GM20000 (cell line): ENCODE measurements around the gene MS4A14.
"Not testable (repeated sequence)": the region's sequence is repeated elsewhere in the genome, so short reads cannot be mapped to it uniquely, and the experiment has no call there.

Experiments
- DNase-seq: peaks from one replicate; pipeline ENCODE4 v3.0.0; 2012; ENCODE audit warnings: low spot score
- TF ChIP-seq, protein P1 (sequence below): IDR thresholded peaks from 2 replicates; pipeline ENCODE4 v1.5.1; 2012; ENCODE audit warnings: mild to moderate bottlenecking, control low read depth; ENCODE audit errors: extremely low read depth, missing control alignments

Gene MS4A14

DNA sequence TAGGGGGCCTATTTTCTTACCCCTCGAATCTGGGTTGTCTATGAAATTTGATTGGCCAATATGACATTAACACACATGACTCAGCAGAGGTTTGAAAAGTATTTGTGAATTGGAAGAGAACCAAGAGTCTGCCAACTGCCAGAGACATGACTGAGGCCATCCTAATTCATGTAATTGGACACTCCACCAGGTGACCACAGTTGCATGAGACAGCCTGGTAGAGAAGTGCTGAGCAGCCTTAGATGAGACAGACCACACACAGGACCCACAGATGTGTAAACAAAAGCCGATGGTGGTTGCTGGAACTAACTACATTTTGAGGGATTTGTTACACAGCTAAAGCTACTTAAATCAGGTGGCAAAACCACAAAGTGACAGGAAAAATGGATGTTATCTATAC is 32.3 kb downstream of the MS4A14 start:
- TF ChIP-seq, protein P1, sequence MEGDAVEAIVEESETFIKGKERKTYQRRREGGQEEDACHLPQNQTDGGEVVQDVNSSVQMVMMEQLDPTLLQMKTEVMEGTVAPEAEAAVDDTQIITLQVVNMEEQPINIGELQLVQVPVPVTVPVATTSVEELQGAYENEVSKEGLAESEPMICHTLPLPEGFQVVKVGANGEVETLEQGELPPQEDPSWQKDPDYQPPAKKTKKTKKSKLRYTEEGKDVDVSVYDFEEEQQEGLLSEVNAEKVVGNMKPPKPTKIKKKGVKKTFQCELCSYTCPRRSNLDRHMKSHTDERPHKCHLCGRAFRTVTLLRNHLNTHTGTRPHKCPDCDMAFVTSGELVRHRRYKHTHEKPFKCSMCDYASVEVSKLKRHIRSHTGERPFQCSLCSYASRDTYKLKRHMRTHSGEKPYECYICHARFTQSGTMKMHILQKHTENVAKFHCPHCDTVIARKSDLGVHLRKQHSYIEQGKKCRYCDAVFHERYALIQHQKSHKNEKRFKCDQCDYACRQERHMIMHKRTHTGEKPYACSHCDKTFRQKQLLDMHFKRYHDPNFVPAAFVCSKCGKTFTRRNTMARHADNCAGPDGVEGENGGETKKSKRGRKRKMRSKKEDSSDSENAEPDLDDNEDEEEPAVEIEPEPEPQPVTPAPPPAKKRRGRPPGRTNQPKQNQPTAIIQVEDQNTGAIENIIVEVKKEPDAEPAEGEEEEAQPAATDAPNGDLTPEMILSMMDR, result no peak
- DNase-seq, result no peak

DNA sequence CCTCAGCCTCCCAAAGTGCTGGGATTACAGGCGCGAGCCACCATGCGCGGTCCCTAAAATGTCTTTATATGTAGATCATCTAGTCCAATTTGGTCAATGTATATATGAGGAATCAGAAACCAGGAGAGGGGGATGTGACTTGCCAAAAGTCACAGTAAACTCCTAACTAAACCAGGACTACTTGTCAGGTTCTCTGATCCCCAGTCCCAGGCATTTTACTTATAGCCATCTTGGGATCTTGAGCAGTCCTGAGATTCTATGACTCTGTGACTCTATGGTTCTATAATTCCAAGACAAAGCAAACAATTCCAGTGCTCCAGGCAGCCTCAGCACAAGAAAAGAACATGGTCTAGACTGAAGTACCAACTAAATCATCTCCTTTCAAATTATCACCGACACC is 33.0 kb downstream of the MS4A14 start, which contains the start of gene MS4A5:
Gene MS4A5 (plus strand): TSS at position 301 of the 400 bp plus-strand sequence. CDS start 103 bp downstream, outside the sequence.
- TF ChIP-seq, protein P1, result no peak
- no peak for DNase-seq

DNA sequence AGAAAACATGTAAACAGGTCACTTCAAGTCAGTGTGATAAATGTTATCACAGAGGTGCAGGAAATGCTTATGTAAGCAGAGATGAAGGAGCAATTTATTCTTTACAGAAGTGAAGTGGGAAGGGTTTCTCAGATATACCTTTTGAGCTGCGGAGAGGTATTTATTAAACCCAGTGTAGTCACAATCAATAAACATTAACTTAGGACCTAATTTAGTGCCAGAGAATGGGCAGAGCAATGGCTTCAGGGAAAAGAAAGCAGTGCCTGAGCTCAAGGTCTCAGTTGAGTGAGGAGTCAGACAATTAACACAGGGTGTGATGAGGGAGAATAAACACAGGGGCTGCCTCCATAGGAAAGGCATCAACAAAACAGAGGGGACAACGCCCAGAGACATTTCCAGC is 35.0 kb downstream of the MS4A14 start:
- TF ChIP-seq, protein P1, result no peak

DNA sequence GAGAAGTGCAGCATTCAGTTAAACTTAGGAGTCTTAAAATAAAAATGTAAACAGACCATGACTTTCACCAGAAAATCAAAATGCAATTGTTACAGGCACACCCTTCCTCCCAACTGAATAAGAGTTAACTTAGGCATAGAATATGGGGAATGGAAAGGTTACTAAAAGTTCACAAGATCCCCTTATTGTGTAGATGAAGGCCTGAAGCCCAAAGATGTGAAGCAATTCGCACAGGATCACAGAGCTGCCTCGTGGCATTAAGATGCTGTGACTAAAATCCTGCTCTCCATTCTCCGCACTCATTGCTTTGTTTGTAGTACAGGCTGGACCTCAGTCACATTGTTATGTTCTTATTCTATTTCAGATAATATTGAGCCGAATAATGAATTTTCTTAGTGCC is 37.1 kb downstream of the MS4A14 start:
- TF ChIP-seq, protein P1, result no peak
- no peak for DNase-seq

More for the DNA sequence above, 35.0 kb downstream of the MS4A14 start:
- DNase-seq, result no peak

DNA sequence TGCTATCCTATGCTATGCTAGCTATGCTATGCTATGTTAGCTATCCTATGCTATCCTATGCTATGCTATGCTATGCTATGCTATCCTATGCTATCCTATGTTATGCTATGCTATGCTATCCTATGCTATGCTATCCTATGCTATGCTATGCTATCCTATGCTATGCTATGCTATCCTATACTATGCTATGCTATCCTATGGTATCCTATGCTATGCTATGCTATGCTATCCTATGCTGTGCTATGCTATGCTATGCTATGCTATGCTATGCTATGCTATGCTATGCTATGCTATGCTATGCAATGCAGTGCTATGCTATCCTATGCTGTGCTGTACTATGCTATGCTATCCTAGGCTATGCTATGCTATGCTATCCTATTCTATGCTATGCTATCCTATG is 50.8 kb downstream of the MS4A14 start:
- TF ChIP-seq, protein P1, result no peak
- DNase-seq, result no peak

DNA sequence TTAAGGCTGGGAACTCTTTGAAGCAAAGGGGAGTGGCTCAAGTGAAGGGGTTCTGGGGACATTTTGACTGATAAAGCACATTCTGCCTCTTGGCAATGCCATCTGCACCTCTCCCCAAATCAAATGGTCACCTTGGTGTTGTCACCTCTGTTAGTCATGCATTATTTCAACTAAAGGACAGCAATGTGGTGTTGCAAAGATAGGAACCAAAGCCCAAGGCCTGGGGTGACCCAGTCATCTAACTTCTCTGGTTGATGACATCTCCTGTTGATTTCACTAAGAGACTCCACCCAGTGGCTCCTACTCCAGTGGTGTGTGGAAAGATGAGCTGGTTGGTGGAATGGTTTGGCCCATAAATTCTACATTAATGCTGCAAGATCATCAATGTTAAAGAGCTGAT is 51.6 kb downstream of the MS4A14 start:
- TF ChIP-seq, protein P1, result no peak
- no peak for DNase-seq

DNA sequence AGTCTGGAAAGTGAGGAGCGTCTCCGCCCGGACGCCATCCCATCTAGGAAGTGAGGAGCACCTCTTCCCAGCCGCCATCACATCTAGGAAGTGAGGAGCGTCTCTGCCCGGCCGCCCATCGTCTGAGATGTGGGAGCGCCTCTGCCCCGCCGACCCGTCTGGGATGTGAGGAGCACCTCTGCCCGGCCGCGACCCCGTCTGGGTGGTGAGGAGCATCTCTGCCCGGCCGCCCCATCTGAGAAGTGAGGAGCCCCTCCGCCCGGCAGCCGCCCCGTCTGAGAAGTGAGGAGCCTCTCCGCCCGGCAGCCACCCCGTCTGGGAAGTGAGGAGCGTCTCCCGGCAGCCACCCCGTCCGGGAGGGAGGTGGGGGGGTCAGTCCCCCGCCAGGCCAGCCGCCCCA is 54.9 kb downstream of the MS4A14 start:
- not testable (repeated sequence) for DNase-seq

DNA sequence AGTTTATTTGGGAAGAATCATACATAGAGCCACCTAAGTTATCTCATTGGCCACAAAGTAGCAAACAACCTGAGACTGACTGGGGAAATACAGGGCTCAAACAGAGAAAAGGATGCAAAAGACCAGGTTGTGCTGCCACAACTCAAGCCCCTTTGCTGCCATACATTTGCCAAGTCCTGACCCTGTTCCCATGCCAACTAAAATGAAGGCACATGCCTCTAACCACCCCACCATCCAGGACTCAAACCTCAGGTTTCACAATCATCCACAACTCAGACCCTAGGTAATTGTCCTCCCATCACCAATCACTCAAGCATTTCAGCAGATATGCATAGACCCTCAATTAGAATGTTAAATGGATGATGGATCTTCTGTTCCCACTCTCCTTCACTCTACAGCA is 58.0 kb downstream of the MS4A14 start:
- DNase-seq, result no peak
- TF ChIP-seq, protein P1, result no peak
